ENCODE measurements around the gene DAPK2. TPM values are rescaled to one million over a fixed set of nuclear protein-coding genes. Genes with fewer than 3 reads are reported as not detected.

Gene DAPK2
- total and polyA plus RNA-seq, 2 of the 13 experiments (the other 11 are each of a cell fraction or from before 2014, with no cell fraction given): 0.33 to 0.63 TPM

DNA sequence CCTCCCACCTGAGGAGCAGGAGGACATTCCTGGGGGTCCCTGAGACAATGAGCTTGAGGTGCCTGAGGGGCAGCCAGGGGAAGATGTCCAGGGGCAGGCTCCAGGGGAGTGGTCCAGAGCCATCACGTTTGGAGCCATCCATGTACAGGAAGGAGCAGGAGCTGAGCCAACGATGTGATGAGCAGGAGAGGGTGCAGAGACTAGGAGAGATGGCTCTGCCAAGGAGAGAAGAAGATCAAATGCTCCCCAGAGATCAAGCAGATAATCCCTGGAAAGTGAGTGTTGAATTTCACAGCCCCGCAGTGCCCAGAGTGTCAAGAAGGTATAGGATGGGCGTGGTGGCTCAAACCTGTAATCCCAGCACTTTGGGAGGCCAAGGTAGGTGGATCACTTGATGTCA, 114.7 kb downstream of the DAPK2 start (continued):
- TF ChIP-seq UBTF (CRISPR knock-in tag; IDR thresholded peaks at IDR 0.05) (no peak), HHEX (CRISPR knock-in tag; IDR thresholded peaks at IDR 0.05) (no peak)

GRCh38 chr15:63930034-63930433, 116.3 kb downstream of the DAPK2 start:
- no peak overlapping the region for H3K27ac ChIP-seq (ENCODE audit: extremely low read length, insufficient read depth, low read length)
- H3K4me3 ChIP-seq (replicated peaks in 1 of 3; ENCODE audit: insufficient read depth in 1 of 3, low read depth in 2 of 3, low read length in 3 of 3): no peak overlapping the region
- in situ Hi-C loops (cut with HindIII; ENCODE audit: extremely low pct_ligation_motif_present, low pct_unique_long_range_greater_than_20kb): no loop called here
- intact Hi-C loops (cut with micrococcal nuclease; ENCODE audit: unreplicated experiment): no loop called here
- ChIA-PET CTCF (ENCODE audit: low intra/inter-chr PET ratio, low total read pairs) (no interaction called here), POLR2A (no interaction called here)
- H4K20me1 ChIP-seq (ENCODE audit: insufficient read depth, low read length): no peaks in the 10 kb centered on the region
- no peak overlapping the region for H2AFZ ChIP-seq (ENCODE audit: low read length)
- no peaks in the 10 kb centered on the region for H3K9me3 ChIP-seq (ENCODE audit: low read length)
- WGBS (ENCODE audit: low lambda C conversion rate): 67% methylated on average over 4 of the region's 7 CpGs
- no peaks in the 10 kb centered on the region for H3K36me3 ChIP-seq (replicated peaks in 1 of 2; ENCODE audit: control insufficient read depth in 1 of 2, insufficient read depth in 2 of 2, low read length in 2 of 2)
- H3K9ac ChIP-seq (ENCODE audit: insufficient read depth, low read depth, low read length): no peak overlapping the region
- no peak overlapping the region for H3K4me2 ChIP-seq (ENCODE audit: low read depth, low read length)
- FAIRE-seq: no peak
- no peak for ATAC-seq
- no peak for TF ChIP-seq TAF15 (IDR thresholded peaks at IDR 0.05; ENCODE audit: low read depth, low read length, poor library complexity, severe bottlenecking)
- no peak for TF ChIP-seq HNRNPLL (IDR thresholded peaks at IDR 0.05; ENCODE audit: low read depth, low read length, poor library complexity, severe bottlenecking)
- TF ChIP-seq, protein P1, sequence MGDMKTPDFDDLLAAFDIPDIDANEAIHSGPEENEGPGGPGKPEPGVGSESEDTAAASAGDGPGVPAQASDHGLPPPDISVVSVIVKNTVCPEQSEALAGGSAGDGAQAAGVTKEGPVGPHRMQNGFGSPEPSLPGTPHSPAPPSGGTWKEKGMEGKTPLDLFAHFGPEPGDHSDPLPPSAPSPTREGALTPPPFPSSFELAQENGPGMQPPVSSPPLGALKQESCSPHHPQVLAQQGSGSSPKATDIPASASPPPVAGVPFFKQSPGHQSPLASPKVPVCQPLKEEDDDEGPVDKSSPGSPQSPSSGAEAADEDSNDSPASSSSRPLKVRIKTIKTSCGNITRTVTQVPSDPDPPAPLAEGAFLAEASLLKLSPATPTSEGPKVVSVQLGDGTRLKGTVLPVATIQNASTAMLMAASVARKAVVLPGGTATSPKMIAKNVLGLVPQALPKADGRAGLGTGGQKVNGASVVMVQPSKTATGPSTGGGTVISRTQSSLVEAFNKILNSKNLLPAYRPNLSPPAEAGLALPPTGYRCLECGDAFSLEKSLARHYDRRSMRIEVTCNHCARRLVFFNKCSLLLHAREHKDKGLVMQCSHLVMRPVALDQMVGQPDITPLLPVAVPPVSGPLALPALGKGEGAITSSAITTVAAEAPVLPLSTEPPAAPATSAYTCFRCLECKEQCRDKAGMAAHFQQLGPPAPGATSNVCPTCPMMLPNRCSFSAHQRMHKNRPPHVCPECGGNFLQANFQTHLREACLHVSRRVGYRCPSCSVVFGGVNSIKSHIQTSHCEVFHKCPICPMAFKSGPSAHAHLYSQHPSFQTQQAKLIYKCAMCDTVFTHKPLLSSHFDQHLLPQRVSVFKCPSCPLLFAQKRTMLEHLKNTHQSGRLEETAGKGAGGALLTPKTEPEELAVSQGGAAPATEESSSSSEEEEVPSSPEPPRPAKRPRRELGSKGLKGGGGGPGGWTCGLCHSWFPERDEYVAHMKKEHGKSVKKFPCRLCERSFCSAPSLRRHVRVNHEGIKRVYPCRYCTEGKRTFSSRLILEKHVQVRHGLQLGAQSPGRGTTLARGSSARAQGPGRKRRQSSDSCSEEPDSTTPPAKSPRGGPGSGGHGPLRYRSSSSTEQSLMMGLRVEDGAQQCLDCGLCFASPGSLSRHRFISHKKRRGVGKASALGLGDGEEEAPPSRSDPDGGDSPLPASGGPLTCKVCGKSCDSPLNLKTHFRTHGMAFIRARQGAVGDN (CRISPR knock-in tag; IDR thresholded peaks at IDR 0.05): peak; percentile 1; the same call in 1 of the 2 replicates
- TF ChIP-seq HNF4G (IDR thresholded peaks at IDR 0.05; ENCODE audit: borderline replicate concordance, low read depth, low read length): no peak
- TF ChIP-seq HNF4G (CRISPR knock-in tag; IDR thresholded peaks at IDR 0.05; ENCODE audit: borderline replicate concordance, low read depth): no peak
- no peak for TF ChIP-seq ZNF557 (CRISPR knock-in tag; IDR thresholded peaks at IDR 0.05)
- H3K27me3 ChIP-seq (ENCODE audit: control insufficient read depth in 1 of 2, insufficient read depth in 2 of 2, low read length in 2 of 2): peaks cover 0 to 3% of the 10 kb centered on the region in 2 experiments; a peak in 2 of 5 replicates
- BruUV-seq (replicated peaks): no TSS peak
- DNase-seq (ENCODE audit: low spot score): no peak
- no peaks in the 10 kb centered on the region for H3K79me2 ChIP-seq (ENCODE audit: insufficient read depth, low read length)
- H3K4me1 ChIP-seq (ENCODE audit: insufficient read depth, low read length): peaks cover 59% of the 10 kb centered on the region

Measured in HepG2 (cell line).